ENCODE data around the gene ITGAX. TPM values are rescaled to one million over a fixed set of nuclear protein-coding genes. Genes with fewer than 3 reads are reported as not detected.

The ITGAX gene
- total and polyA plus RNA-seq, 2 of the 8 experiments (the other 6 are each of a cell fraction or from before 2014, with no cell fraction given), result 0.30 TPM; not detected in 1

- peaks cover 0 to 10% of the 10 kb centered on the region in 2 experiments for H4K20me1 ChIP-seq (replicated peaks in 1 of 2; ENCODE audit: control insufficient read depth in 1 of 2, insufficient read depth in 2 of 2, low read length in 2 of 2)
- peak overlapping the region; percentile 68; the same call in 1 of the 2 replicates for H2BK12ac ChIP-seq (ENCODE audit: low read depth, low read length)
- no peak overlapping the region for H4K5ac ChIP-seq (ENCODE audit: insufficient read length, low read depth, low read length)
- H3K18ac ChIP-seq (ENCODE audit: extremely low read depth, low read length), result 0 out of 2 replicates have a peak overlapping the region, but pooled peaks have one; percentile 71
- WGBS, 2 experiments (ENCODE audit: extremely low coverage in 1 of 2, insufficient coverage in 1 of 2, insufficient read length in 1 of 2, insufficient replicate concordance in 2 of 2, low coverage in 1 of 2, low lambda C conversion rate in 2 of 2, missing lambda C conversion rate in 1 of 2), result 17% methylated on average over 11 of the region's 46 CpGs; no CpG with 5 or more reads in 1 of the 2 experiments
- no peak overlapping the region for H3K27ac ChIP-seq (ENCODE audit: low read depth, low read length)
- no peaks in the 10 kb centered on the region for H3K9me3 ChIP-seq (ENCODE audit: insufficient read depth in 2 of 2, low read depth in 1 of 2, low read length in 1 of 2)
- no peak overlapping the region for H2BK5ac ChIP-seq (ENCODE audit: low read depth, low read length)
- H3K14ac ChIP-seq (ENCODE audit: insufficient read length), result no peak overlapping the region
- H3K4me1 ChIP-seq (replicated peaks in 1 of 4; ENCODE audit: control insufficient read depth in 3 of 4, insufficient read depth in 4 of 4, low read length in 3 of 4), result peaks cover 0 to 25% (median 9%) of the 10 kb centered on the region in 4 experiments; a peak in 5 of 7 replicates
- H3K4me3 ChIP-seq (ENCODE audit: extremely low read depth in 1 of 4, insufficient read depth in 2 of 4, low read depth in 3 of 4, low read length in 4 of 4), result peak overlapping the region; percentile 39 to 66 (median 42)
- no peak overlapping the region for H2BK15ac ChIP-seq (ENCODE audit: low read length)
- ChIA-PET POLR2A (ENCODE audit: partially characterized antibody) (interaction anchor here (0.6 to 2.9 kb wide), 5 partner anchors 114 to 193 kb away, joined by 3 to 23 read pairs (median 5); partner anchors contain the start of gene PYCARD), CTCF (ENCODE audit: partially characterized antibody) (interaction anchor here (3.0 kb wide), 1 partner anchor 115 kb away, joined by 9 read pairs; the partner anchor contains the start of gene PYDC1)
- no peak overlapping the region for H4K8ac ChIP-seq (ENCODE audit: extremely low read depth, insufficient read depth, low read length)
- peak overlapping the region; percentile 62 to 85 for H3K4me2 ChIP-seq (ENCODE audit: insufficient read depth in 1 of 2, low read depth in 2 of 2, low read length in 2 of 2)
- H3K79me2 ChIP-seq (ENCODE audit: control insufficient read depth in 1 of 2, insufficient read depth in 2 of 2, low read length in 2 of 2), result no peaks in the 10 kb centered on the region
- no peak for DNase-seq (ENCODE audit: low read depth in 1 of 2, low spot score in 2 of 2)
- H2AFZ ChIP-seq (ENCODE audit: low read length), result 0 out of 2 replicates have a peak overlapping the region, but pooled peaks have one; percentile 37
- no peaks in the 10 kb centered on the region; the same call in 1 of the 2 replicates for H3K79me1 ChIP-seq (ENCODE audit: low read depth, low read length)
- no peak for FAIRE-seq
- no peak overlapping the region for H2AK5ac ChIP-seq (ENCODE audit: low read depth, low read length)
- no peak overlapping the region for H4K91ac ChIP-seq (replicated peaks; ENCODE audit: insufficient read length, low read length)
- peaks cover 10% of the 10 kb centered on the region for H3K23me2 ChIP-seq (ENCODE audit: low read depth, low read length)
- H2BK20ac ChIP-seq (ENCODE audit: low read length), result no peak overlapping the region
- peaks cover 4 to 33% (median 27%) of the 10 kb centered on the region in 4 experiments for H3K27me3 ChIP-seq (replicated peaks in 1 of 4; ENCODE audit: control insufficient read depth in 3 of 4, extremely low read depth in 1 of 4, insufficient read depth in 3 of 4, low read length in 3 of 4)
- no peak for TF ChIP-seq JUND (IDR thresholded peaks at IDR 0.05; ENCODE audit: low read length)
- TF ChIP-seq BACH1 (IDR thresholded peaks at IDR 0.05; ENCODE audit: low read length), result no peak
- TF ChIP-seq BCL11A (IDR thresholded peaks at IDR 0.05; ENCODE audit: low read depth in 2 of 2, low read length in 2 of 2), result no peak
- no peak for TF ChIP-seq FOSL1 (IDR thresholded peaks at IDR 0.05; ENCODE audit: insufficient read depth, low read depth, low read length)
- TF ChIP-seq, protein P1, sequence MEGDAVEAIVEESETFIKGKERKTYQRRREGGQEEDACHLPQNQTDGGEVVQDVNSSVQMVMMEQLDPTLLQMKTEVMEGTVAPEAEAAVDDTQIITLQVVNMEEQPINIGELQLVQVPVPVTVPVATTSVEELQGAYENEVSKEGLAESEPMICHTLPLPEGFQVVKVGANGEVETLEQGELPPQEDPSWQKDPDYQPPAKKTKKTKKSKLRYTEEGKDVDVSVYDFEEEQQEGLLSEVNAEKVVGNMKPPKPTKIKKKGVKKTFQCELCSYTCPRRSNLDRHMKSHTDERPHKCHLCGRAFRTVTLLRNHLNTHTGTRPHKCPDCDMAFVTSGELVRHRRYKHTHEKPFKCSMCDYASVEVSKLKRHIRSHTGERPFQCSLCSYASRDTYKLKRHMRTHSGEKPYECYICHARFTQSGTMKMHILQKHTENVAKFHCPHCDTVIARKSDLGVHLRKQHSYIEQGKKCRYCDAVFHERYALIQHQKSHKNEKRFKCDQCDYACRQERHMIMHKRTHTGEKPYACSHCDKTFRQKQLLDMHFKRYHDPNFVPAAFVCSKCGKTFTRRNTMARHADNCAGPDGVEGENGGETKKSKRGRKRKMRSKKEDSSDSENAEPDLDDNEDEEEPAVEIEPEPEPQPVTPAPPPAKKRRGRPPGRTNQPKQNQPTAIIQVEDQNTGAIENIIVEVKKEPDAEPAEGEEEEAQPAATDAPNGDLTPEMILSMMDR (IDR thresholded peaks at IDR 0.05; ENCODE audit: control extremely low read depth in 1 of 3, insufficient read depth in 1 of 3, low read depth in 1 of 3, low read length in 3 of 3), result 0 out of 4 replicates have a peak, but pooled peaks of 1 of the 3 experiments have one; percentile 8
- TF ChIP-seq EZH2 (IDR thresholded peaks at IDR 0.05; ENCODE audit: low read depth, low read length, severe bottlenecking), result peak; percentile 8
- H2BK120ac ChIP-seq (replicated peaks; ENCODE audit: low read depth, low read length), result no peak overlapping the region
- no peak overlapping the region for H3K9ac ChIP-seq (replicated peaks in 1 of 4; ENCODE audit: extremely low read depth in 1 of 4, low read depth in 3 of 4, low read length in 3 of 4)
- H3K23ac ChIP-seq (ENCODE audit: insufficient read length), result no peak overlapping the region
- H3K4ac ChIP-seq (replicated peaks; ENCODE audit: insufficient read length, low read depth, low read length), result no peak overlapping the region
- no peaks in the 10 kb centered on the region for H3K36me3 ChIP-seq (ENCODE audit: control insufficient read depth in 2 of 4, insufficient read depth in 4 of 4, low read length in 3 of 4)
- H3K56ac ChIP-seq (replicated peaks; ENCODE audit: insufficient read length, low read depth, low read length), result no peak overlapping the region
Observed at GRCh38 chr16:31331141-31331764, 23.7 kb upstream of the ITGAX start.

All from H1 (cell line).